Measurements from ENCODE around the gene CETN3. TPM values are rescaled to one million over a fixed set of nuclear protein-coding genes. Genes with fewer than 3 reads are reported as not detected.

CETN3 gene
- total RNA-seq, 1 donor from 2014 or later, result 8.2 TPM

- no peaks in the 10 kb centered on the region for H3K27me3 ChIP-seq (ENCODE audit: control insufficient read depth, insufficient read depth, low read length)
- no peaks in the 10 kb centered on the region for H3K36me3 ChIP-seq (ENCODE audit: control insufficient read depth, insufficient read depth, low read length)
- no peak for TF ChIP-seq CTCF (IDR thresholded peaks at IDR 0.05; ENCODE audit: insufficient read depth, low read length, severe bottlenecking)
- DNase-seq (ENCODE audit: low read depth) (no peak), FAIRE-seq (no peak)
- no peak overlapping the region for H3K4me3 ChIP-seq (ENCODE audit: low read depth, low read length)
These were observed 14.6 kb downstream of the CETN3 start for GRCh38 chr5:90395005-90395404.

- FAIRE-seq (no peak), DNase-seq (ENCODE audit: low read depth) (no peak)
- no peak for TF ChIP-seq CTCF (IDR thresholded peaks at IDR 0.05; ENCODE audit: insufficient read depth, low read length, severe bottlenecking)
- Histone ChIP-seq H3K36me3 (ENCODE audit: control insufficient read depth, insufficient read depth, low read length) (no peaks in the 10 kb centered on the region), H3K4me3 (ENCODE audit: low read depth, low read length) (no peak overlapping the region), H3K27me3 (ENCODE audit: control insufficient read depth, insufficient read depth, low read length) (no peaks in the 10 kb centered on the region)
These were observed 18.6 kb downstream of the CETN3 start for GRCh38 chr5:90390928-90391327.

GRCh38 chr5:90390326-90390725 is 19.2 kb downstream of the CETN3 start:
- no peak for FAIRE-seq
- no peaks in the 10 kb centered on the region for H3K36me3 ChIP-seq (ENCODE audit: control insufficient read depth, insufficient read depth, low read length)
- no peaks in the 10 kb centered on the region for H3K27me3 ChIP-seq (ENCODE audit: control insufficient read depth, insufficient read depth, low read length)
- DNase-seq (ENCODE audit: low read depth), result no peak
- TF ChIP-seq CTCF (IDR thresholded peaks at IDR 0.05; ENCODE audit: insufficient read depth, low read length, severe bottlenecking), result no peak
- no peak overlapping the region for H3K4me3 ChIP-seq (ENCODE audit: low read depth, low read length)

- FAIRE-seq, result no peak
- H3K4me3 ChIP-seq (ENCODE audit: low read depth, low read length), result no peak overlapping the region
- TF ChIP-seq CTCF (IDR thresholded peaks at IDR 0.05; ENCODE audit: insufficient read depth, low read length, severe bottlenecking), result no peak
- no peaks in the 10 kb centered on the region for H3K36me3 ChIP-seq (ENCODE audit: control insufficient read depth, insufficient read depth, low read length)
- H3K27me3 ChIP-seq (ENCODE audit: control insufficient read depth, insufficient read depth, low read length), result no peaks in the 10 kb centered on the region
- DNase-seq (ENCODE audit: low read depth), result no peak
These were observed 22.0 kb downstream of the CETN3 start for GRCh38 chr5:90387508-90387907.

- DNase-seq (ENCODE audit: low read depth), result peak; percentile 38
- FAIRE-seq, result no peak
- Histone ChIP-seq H3K36me3 (ENCODE audit: control insufficient read depth, insufficient read depth, low read length) (no peaks in the 10 kb centered on the region), H3K4me3 (ENCODE audit: low read depth, low read length) (no peak overlapping the region), H3K27me3 (ENCODE audit: control insufficient read depth, insufficient read depth, low read length) (no peaks in the 10 kb centered on the region)
- peak; percentile 6 for TF ChIP-seq CTCF (IDR thresholded peaks at IDR 0.05; ENCODE audit: insufficient read depth, low read length, severe bottlenecking)
These were observed 23.4 kb downstream of the CETN3 start for GRCh38 chr5:90386099-90386710.

GRCh38 chr5:90384389-90384788 is 25.2 kb downstream of the CETN3 start:
- no peak for TF ChIP-seq CTCF (IDR thresholded peaks at IDR 0.05; ENCODE audit: insufficient read depth, low read length, severe bottlenecking)
- DNase-seq (ENCODE audit: low read depth), result no peak
- H3K4me3 ChIP-seq (ENCODE audit: low read depth, low read length), result no peak overlapping the region
- FAIRE-seq, result no peak
- no peaks in the 10 kb centered on the region for H3K36me3 ChIP-seq (ENCODE audit: control insufficient read depth, insufficient read depth, low read length)
- no peaks in the 10 kb centered on the region for H3K27me3 ChIP-seq (ENCODE audit: control insufficient read depth, insufficient read depth, low read length)

Measured in bronchial epithelial cell (primary cell).